NCI-H1092 treated with DMSO at 0.1 percent for 48 hours (cell line): ENCODE results near the gene PANX3.
"Not testable (repeated sequence)": the region's sequence is repeated elsewhere in the genome, so short reads cannot be mapped to it uniquely, and the experiment has no call there.

Source experiments
- DNase-seq: peaks from one replicate; lab custom pipeline; 2025; lab: John Stamatoyannopoulos, UW

PANX3 gene

DNA sequence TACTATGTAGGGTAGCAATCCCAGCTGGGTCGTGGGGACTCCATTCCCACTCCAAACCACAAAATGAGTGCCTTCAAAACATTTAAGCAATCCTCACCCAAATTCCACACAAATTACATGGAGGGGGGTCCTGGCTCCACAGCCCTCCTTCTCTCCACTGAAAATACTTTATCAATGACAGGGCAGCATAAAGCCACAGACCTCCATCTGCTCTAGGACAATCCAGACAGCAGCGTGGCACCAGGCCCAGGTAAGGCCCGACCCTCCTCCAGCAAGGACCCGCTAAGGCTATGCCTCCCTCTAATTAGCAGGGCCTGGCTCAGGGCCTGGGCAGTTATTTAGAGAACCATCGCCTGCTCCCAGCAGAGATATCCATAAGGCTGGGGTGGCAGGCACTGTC, at the start of gene PANX3:
Gene PANX3, plus strand, starts transcription at position 365 of the 400 bp plus-strand sequence. CDS start 129 bp downstream, outside the sequence.
- DNase-seq = no peak

- no peak for DNase-seq
These were observed 41.5 kb upstream of the PANX3 start, which contains the start of gene OR8A1 for GRCh38 chr11:124569697-124570096. TSS of gene OR8A1 (plus strand) at chr11:124569997. CDS start at chr11:124570120, 123 bp downstream.

DNA sequence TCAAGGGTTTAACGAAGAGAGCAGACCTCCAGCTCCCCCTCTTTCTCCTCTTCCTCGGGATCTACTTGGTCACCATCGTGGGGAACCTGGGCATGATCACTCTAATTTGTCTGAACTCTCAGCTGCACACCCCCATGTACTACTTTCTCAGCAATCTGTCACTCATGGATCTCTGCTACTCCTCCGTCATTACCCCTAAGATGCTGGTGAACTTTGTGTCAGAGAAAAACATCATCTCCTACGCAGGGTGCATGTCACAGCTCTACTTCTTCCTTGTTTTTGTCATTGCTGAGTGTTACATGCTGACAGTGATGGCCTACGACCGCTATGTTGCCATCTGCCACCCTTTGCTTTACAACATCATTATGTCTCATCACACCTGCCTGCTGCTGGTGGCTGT, 41.1 kb upstream of the PANX3 start:
- DNase-seq = no peak

GRCh38 chr11:124577716-124578427, 33.4 kb upstream of the PANX3 start:
- no peak for DNase-seq

DNA sequence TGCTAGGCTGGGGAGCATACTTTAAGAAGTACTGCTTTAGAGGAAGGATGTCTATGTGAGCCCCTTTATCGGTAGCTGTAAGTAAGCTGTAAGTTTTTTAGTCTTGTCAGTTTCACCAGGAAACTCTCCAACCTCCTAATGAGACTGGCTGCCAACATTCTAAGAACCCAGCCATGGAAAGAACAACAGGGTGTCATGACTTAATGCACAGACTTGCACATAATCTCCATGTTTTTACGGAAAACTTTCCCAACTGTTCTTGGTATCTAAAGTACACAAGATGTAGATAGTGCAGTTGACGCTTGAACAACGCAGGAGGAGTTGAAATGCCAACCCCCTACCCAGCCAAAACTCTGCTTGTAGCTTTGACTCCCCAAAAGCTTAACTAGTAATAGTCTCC, 32.5 kb upstream of the PANX3 start:
- no peak for DNase-seq

- DNase-seq = no peak
These were observed 29.4 kb upstream of the PANX3 start for GRCh38 chr11:124581817-124582216.

GRCh38 chr11:124582565-124582964, 28.7 kb upstream of the PANX3 start:
- DNase-seq = no peak

DNA sequence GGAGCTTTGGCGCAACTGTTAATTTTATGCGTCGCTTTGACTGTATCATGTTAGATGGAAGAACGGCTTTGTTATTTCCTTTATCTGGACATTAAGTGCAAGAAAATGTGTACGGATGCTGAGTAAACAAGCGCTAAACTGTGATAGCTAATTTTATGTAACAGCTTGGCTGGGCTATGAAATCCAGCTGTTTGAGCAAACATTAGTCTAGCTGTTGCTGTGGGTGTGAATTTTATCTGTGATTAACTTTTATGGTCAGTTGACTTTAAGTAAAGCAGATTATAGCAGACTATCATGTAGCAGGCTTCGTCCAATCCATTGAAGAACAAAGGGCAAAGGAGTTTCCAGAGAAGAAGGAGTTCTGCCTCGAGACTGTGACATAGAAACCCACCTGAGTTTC, 27.4 kb upstream of the PANX3 start:
- no peak for DNase-seq

DNA sequence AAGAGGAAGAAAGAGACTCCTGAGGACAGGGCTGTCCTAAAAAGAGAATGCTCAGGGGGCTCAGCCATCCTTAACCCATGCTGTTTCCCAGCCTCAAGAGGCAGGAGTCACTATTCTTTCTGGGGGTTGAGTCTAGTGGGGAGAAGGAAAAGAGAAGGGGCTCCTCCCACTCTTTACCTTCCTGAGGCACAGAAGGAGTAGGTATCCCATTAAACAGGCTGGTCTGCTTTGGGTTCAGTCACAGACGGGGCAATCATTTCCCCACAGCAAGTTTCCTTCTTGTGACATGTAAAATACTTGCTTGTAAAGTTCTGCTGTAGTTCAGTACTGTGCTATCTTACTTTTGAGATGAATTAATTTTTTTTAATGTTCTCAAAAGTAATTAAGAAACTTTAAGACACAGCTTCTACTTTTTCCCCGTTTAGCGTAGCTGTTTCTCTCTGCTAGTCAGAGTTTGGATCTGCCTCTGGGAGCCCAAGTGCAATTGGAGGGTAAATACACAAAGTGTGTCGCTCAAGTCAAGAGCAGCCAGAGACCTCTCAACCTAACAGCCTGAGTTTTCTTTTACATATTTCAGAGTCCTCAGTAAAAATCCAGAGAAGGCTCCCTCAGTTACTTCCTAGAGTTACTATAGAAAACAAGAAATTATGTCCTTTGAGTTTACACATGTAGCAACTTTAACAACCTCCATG, 26.4 kb upstream of the PANX3 start:
- DNase-seq = no peak

GRCh38 chr11:124586238-124586860, 24.9 kb upstream of the PANX3 start:
- DNase-seq = peak; percentile 58

- no peak for DNase-seq
These were observed 19.8 kb upstream of the PANX3 start for GRCh38 chr11:124591430-124591829.

DNA sequence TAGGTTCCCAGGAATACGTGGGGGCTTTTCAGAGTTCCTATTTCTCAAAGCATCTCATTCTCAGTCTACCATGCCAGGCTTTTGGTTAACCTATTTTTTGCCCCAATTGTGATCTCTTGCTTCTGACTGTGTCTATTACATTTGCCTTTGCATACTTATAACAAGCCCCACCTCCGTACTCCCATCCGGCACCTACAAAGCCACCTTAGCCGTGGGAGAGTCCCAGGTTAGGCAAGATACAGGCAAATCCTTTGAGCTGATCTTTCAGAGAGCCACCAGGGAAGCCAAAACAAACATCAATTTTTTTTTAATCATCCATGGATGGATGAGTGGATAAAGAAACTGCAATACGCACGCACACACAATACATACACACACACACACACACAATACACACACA, 18.6 kb upstream of the PANX3 start:
- no peak for DNase-seq

DNA sequence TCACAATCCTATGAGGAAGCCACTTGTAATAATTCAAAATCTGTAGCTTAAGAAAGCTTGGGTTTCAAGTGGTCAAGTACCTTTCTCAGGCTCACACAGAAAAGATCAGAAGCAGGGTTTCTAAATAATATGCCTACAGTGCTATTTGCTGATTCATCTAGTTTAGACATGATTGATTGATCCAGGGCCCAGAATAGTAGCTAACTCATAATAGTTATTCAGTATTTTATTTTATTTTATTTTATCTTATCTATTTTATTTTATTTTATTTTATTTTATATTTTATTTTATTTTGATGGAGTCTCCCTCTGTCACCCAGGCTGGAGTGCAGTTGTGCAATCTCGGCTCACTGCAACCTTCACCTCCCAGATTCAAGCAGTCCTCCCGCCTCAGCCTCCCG, 15.9 kb upstream of the PANX3 start:
- no peak for DNase-seq

- no peak for DNase-seq
These were observed 13.6 kb upstream of the PANX3 start for GRCh38 chr11:124597626-124598025.

GRCh38 chr11:124600621-124601320, 10.5 kb upstream of the PANX3 start:
- DNase-seq = no peak

DNA sequence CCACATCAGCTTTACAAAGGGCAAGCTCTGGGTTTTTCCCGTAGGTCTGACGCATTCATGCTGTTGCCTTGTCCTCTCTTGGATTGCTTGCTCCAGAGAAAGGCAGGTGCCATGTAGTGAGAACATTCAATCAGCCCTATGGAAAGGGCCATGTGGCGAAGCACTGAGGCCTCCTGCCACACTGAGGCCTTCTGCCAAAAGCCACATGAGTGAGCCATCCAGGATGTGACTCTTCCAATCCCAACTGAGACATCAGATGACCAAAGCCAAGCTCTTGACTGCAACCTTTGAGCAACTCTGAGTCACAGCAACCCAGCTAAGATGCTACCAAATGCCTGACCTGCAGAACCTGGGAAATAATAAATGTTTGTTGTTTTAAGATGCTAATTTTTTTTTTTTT, 9.0 kb upstream of the PANX3 start:
- DNase-seq = no peak

GRCh38 chr11:124602723-124603122, 8.5 kb upstream of the PANX3 start:
- not testable (repeated sequence) for DNase-seq

GRCh38 chr11:124605719-124606118, 5.5 kb upstream of the PANX3 start:
- no peak for DNase-seq

GRCh38 chr11:124608147-124608546, 3.1 kb upstream of the PANX3 start:
- DNase-seq = no peak

DNA sequence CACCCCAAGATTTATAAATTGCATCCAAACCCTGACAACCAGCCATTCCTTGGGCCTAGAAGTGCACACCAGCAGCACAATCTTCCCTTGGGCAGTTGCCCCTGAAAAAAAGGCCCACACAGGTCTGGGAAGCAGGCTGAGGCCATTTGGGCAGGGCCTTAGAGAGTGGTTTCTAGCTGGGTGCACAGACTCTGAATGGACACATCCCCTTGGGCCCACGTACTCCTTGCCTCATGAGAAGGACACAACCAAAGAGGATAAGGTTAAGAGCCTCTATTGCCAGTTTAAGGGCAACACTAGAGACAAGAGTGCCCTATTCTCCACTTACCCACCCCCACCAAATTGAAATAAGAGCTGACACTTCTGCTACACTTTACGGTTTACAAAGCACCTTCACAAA, 933 bp upstream of the PANX3 start:
- no peak for DNase-seq

DNA sequence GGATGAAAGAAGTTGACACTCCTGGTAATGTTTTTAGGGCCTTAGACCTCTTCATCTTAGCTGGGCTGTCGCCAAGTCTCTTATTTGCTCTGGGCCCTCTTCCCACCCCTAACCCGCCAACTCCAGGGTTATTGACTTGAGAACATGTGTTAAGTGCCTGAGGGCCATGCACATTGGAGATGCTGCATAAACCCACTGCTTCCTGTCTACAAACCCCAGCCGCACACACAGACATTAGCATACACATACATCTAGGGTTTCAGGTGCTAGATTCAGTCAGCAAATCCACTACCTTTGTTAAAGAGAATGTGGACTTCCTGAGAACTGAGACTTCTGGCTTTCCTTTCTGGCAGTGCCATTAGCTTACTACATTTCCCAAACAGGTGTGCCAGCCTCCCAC, 817 bp downstream of the PANX3 start:
- DNase-seq = peak; percentile 32

DNA sequence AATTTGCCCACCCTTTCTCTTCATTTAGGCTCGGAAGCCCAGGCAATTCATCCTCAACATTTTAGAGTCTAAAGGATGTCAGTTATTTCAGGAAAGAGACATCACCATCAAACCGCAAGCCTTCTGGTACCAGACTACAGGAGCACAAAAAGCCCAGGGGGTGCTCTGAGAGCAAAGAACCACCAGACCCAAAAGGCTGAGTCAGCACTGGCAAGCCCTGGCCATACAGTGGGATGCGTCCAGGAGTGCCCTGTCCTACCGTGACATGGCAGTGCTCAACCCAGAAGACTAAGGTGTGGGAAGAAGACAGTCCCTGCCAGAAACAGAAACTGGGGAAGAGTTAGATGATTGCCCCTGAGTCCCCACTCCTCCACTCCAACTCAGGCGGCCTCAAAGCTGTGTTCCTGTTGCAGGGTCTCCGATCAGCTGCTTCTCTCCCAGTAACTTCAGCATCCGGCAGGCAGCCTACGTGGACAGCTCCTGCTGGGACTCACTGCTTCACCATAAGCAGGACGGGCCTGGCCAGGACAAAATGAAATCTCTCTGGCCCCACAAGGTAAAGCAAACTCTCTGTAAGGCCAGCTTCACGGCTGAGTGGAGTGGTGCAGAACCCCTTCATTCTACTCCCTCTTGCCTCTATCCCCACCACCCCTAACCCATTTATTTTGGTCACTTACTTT, 1.5 kb downstream of the PANX3 start:
- DNase-seq = no peak
